Fibroblast of villous mesenchyme (primary cell): Measurements from ENCODE around the gene CEP192. TPM values are rescaled to one million over a fixed set of nuclear protein-coding genes. Genes with fewer than 3 reads are reported as not detected.
"Not testable (repeated sequence)": the region's sequence is repeated elsewhere in the genome, so short reads cannot be mapped to it uniquely, and the experiment has no call there.

Source experiments
- DNase-seq: peaks from one replicate; pipeline ENCODE4 v3.0.0-alpha.2; 2010; ENCODE audit warnings: low read depth
- H3K4me3 ChIP-seq: 2 replicates; pipeline ENCODE4 v1.5.1; 2011; ENCODE audit warnings: low read depth, mild to moderate bottlenecking, low read length
- CTCF ChIP-seq: IDR thresholded peaks from 2 replicates; pipeline ENCODE4 v1.5.1; 2012; ENCODE audit warnings: low read depth, mild to moderate bottlenecking, low read length; ENCODE audit not compliant: insufficient read depth
- total RNA-seq: library from RNA; depleted of rRNA; stranded (reverse); fragments of >200 nt; gene quantifications from 2 replicates; pipeline ENCODE4 v1.2.3, GENCODE V29; 2012

The CEP192 gene
- total RNA-seq, 1 donor: 40.6 TPM

- DNase-seq: no peak
- no peak overlapping the region for H3K4me3 ChIP-seq
- no peak for TF ChIP-seq CTCF
These were observed 105.1 kb downstream of the CEP192 start for GRCh38 chr18:13096232-13096631.

DNA sequence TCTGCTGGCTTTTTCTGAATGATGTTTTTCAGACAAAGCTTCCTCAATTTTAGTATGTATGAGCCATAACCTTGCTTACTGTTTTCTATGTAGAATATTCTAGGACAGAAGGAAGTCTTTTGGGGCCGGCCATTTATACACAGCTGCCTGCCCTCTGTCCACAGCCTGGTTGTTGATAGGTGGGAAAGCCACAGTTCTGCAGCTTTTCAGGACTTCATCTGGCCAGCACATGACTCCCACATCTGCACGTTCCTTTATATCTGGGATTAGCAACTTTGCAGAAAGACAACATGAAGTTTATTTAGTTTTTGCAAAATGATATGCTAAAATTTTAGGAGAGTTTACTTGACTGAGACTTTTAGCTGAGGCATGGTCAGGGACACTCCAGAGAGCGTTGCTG lies 105.6 kb downstream of the CEP192 start:
- DNase-seq: no peak
- H3K4me3 ChIP-seq: no peak overlapping the region
- no peak for TF ChIP-seq CTCF

DNA sequence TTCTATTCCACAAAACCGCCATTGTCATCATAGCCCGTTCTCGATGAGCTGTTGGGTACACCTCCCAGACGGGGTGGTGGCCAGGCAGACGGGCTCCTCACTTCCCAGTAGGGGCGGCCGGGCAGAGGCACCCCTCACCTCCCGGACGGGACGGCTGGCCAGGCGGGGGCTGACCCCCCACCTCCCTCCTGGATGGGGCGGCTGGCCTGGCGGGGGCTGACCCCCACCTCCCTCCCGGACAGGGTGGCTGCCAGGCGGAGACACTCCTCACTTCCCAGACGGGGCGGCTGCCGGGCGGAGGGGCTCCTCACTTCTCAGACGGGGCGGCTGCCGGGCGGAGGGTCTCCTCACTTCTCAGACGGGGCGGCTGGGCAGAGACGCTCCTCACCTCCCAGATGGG lies 106.9 kb downstream of the CEP192 start:
- DNase-seq, H3K4me3 ChIP-seq: not testable (repeated sequence)

GRCh38 chr18:13099113-13099512 lies 108.0 kb downstream of the CEP192 start:
- no peak for TF ChIP-seq CTCF
- no peak overlapping the region for H3K4me3 ChIP-seq
- no peak for DNase-seq

DNA sequence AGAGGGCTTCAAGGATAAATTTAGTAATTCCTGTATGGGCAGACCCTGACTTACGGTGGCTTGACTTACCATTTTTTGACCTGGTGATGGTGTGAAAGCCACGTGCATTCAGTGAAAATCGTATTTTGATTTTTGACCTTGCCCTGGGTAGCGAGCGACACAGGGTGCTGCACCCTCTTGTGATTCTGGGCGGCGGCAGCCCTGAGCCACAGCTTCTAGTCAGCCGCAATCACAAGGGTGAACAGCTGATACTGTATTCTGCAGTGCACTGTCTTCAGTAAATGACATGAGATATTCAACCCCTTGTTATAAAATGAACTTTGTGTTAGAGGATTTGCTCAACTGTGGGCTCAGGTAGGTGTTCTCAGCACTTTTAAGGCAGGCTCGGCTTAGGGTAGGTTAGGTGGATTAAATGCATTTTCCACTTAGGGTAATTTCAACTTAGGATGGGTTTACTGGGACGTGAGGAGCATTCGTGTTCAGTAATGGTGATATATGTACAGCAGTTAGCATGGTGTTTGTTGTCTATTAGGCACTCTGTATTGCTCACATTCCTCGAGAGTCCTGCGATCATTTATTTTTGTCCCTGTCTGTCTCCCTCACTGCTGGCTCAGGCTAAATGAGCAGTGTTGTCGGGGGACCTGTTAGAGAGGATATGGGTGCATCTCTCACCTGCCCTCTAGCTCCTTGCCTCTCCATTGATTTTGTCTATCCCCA lies 109.9 kb downstream of the CEP192 start:
- no peak for TF ChIP-seq CTCF
- no peak overlapping the region for H3K4me3 ChIP-seq
- no peak for DNase-seq

DNA sequence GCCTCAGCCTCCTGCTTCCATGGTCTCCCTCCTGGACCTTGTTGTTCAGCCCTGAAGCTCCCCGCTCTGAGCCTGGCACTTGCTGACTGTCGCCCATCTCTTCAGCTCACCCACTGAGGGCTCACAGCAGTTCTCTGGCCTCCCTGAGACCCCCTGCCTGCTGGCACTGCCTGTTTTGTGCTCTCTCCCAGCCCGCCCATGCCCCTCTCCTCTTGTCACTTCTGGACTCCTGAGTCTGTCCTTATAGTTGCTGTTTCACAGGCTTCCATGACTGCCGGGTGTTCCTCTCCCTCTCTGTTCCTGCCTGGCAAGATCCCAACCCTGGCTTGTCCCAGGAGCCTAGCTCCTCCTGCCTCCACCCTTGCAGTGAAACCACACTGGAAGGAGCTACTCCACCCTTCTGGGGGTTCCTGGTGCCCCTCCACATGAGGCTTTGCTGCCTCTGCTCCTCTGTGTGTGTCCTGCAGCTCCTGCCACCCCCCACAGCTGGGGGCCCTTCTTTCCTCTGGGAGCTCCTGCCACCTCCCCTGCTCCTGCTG lies 110.6 kb downstream of the CEP192 start:
- no peak for TF ChIP-seq CTCF
- H3K4me3 ChIP-seq: no peak overlapping the region
- DNase-seq: no peak

DNA sequence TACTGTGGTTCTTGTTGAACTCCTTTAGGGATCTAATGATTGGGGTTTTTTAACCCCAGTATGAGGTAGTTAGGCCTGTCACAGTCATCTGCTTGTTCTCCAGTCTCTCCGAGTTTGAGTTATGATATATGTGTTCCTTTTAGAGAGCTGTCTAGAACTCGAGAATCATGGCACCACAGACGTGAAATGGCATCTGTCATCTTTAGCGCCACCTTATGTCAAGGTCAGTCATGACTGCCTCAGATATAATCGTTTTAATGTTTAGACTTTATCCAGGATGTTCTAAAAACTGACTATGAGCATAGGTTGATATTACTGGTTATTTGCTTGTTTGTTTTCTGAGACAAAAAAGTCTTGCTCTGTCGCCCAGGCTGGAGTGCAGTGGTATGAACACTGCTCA lies 112.2 kb downstream of the CEP192 start:
- peak; percentile 31 for TF ChIP-seq CTCF
- no peak overlapping the region for H3K4me3 ChIP-seq
- DNase-seq: peak; percentile 6
